Chondrocyte (in vitro differentiated cells): ENCODE results near the gene PCAT7. TPM values are rescaled to one million over a fixed set of nuclear protein-coding genes. Genes with fewer than 3 reads are reported as not detected.
"Not testable (repeated sequence)": the region's sequence is repeated elsewhere in the genome, so short reads cannot be mapped to it uniquely, and the experiment has no call there.

Experiments used
- DNase-seq: peaks from one replicate; pipeline ENCODE4 v3.0.0; 2021; ENCODE audit warnings: mixed read lengths, low spot score
- H3K27ac Mint-ChIP-seq: one replicate; pipeline ENCODE4 v1.8.0; 2021; ENCODE audit warnings: mild to moderate bottlenecking, moderate library complexity, mixed read lengths; ENCODE audit not compliant: unreplicated experiment
- H3K27me3 Mint-ChIP-seq: 2 replicates; pipeline ENCODE4 v1.8.0; 2021; ENCODE audit warnings: low read depth, mixed read lengths
- H3K36me3 Mint-ChIP-seq: 2 replicates; pipeline ENCODE4 v1.8.0; 2021; ENCODE audit warnings: low read depth, mixed read lengths
- H3K4me1 Mint-ChIP-seq: 2 replicates; pipeline ENCODE4 v1.8.0; 2021; ENCODE audit warnings: low read depth, mild to moderate bottlenecking, mixed read lengths
- H3K4me3 Mint-ChIP-seq: one replicate; pipeline ENCODE4 v1.8.0; 2021; ENCODE audit warnings: mild to moderate bottlenecking, moderate library complexity, mixed read lengths; ENCODE audit not compliant: unreplicated experiment
- H3K9me3 Mint-ChIP-seq: 2 replicates; pipeline ENCODE4 v1.8.0; 2021; ENCODE audit warnings: low read depth, mixed read lengths
- total RNA-seq: library from RNA; stranded (reverse); gene quantifications from 3 replicates; pipeline ENCODE4 v1.2.1, GENCODE V29; 2021
- TF ChIP-seq, protein P1 (sequence below): fragments of 200-600 bp; sonication (generic); IDR thresholded peaks from 2 replicates; pipeline ENCODE4 v1.5.0; 2021; ENCODE audit warnings: antibody characterized with exemption, mild to moderate bottlenecking, moderate library complexity

PCAT7 gene
- total RNA-seq, 1 donor from 2014 or later, result 8.1 TPM

DNA sequence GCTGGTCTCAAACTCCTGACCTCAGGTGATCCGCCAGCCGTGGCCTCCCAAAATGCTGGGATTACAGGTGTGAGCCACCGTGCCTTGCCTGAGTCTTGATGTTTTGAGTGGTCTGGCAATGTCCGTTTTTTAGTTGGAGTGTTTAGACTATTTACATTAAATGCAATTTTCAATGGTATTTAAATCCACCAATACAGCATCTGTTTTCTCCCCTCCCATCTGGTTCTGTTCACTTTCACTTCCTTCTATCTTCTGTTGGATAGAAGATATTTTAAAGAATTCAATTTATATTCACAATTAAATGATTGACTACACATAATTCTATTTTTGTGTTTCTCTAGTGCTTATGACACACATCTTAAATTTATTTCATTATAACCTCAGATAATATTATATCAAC lies 26.0 kb upstream of the PCAT7 start:
- no peak overlapping the region for H3K4me3 Mint-ChIP-seq
- TF ChIP-seq, protein P1, sequence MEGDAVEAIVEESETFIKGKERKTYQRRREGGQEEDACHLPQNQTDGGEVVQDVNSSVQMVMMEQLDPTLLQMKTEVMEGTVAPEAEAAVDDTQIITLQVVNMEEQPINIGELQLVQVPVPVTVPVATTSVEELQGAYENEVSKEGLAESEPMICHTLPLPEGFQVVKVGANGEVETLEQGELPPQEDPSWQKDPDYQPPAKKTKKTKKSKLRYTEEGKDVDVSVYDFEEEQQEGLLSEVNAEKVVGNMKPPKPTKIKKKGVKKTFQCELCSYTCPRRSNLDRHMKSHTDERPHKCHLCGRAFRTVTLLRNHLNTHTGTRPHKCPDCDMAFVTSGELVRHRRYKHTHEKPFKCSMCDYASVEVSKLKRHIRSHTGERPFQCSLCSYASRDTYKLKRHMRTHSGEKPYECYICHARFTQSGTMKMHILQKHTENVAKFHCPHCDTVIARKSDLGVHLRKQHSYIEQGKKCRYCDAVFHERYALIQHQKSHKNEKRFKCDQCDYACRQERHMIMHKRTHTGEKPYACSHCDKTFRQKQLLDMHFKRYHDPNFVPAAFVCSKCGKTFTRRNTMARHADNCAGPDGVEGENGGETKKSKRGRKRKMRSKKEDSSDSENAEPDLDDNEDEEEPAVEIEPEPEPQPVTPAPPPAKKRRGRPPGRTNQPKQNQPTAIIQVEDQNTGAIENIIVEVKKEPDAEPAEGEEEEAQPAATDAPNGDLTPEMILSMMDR, result no peak
- no peak for DNase-seq
- no peaks in the 10 kb centered on the region for H3K4me1 Mint-ChIP-seq
- no peak overlapping the region for H3K27ac Mint-ChIP-seq
- no peaks in the 10 kb centered on the region for H3K27me3 Mint-ChIP-seq
- no peaks in the 10 kb centered on the region for H3K9me3 Mint-ChIP-seq
- H3K36me3 Mint-ChIP-seq, result peaks cover 8% of the 10 kb centered on the region

DNA sequence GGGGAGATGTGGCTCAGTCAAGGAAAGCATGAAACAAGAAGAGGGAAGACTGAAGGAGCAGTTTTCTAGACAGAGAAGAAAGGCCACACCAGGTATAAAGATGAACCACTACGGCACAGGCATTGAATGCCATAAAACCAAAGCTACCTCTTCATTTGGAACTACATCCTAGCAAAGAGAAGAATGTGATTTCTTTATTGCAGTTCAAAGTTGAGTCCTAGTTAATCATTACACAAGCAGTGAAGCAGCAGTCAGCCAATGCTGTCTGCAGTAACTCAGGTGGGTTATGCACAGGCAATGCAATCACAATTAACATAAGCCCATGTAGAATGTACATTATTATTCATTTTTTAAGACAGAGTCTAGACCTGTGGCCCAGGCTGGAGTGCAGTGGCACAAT lies 21.7 kb upstream of the PCAT7 start:
- no peaks in the 10 kb centered on the region for H3K9me3 Mint-ChIP-seq

DNA sequence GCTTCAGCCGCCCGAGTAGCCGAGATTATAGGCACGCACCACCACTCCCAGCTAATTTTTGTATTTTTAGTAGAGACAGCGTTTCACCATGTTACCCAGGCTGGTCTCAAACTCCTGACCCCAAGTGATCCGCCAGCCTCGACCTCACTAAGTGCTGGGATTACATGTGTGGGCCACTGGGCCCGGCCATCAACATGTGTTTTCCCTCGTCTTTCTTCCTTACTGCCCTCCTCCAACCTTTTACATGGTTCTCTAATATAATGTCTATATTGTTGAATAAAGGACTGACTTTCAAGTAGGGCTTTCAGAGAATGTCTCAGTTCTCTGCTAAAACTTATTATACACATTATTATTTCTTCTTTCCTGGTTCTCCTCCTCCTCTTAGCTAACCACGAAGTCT lies 21.3 kb upstream of the PCAT7 start:
- Mint-ChIP-seq H3K27ac (no peak overlapping the region), H3K4me1 (peaks cover 8% of the 10 kb centered on the region), H3K9me3 (no peaks in the 10 kb centered on the region), H3K36me3 (peaks cover 4% of the 10 kb centered on the region), H3K27me3 (no peaks in the 10 kb centered on the region), H3K4me3 (no peak overlapping the region)
- no peak for DNase-seq
- TF ChIP-seq, protein P1, result no peak

More for the DNA sequence above, 21.7 kb upstream of the PCAT7 start:
- Mint-ChIP-seq H3K27ac (no peak overlapping the region), H3K27me3 (no peaks in the 10 kb centered on the region), H3K36me3 (peaks cover 4% of the 10 kb centered on the region), H3K4me3 (no peak overlapping the region), H3K4me1 (peaks cover 8% of the 10 kb centered on the region)
- TF ChIP-seq, protein P1, result no peak
- no peak for DNase-seq

GRCh38 chr9:94534901-94535300 lies 20.0 kb upstream of the PCAT7 start:
- H3K9me3 Mint-ChIP-seq, result no peaks in the 10 kb centered on the region
- DNase-seq, result no peak
- peaks cover 4% of the 10 kb centered on the region for H3K36me3 Mint-ChIP-seq
- no peak overlapping the region for H3K4me3 Mint-ChIP-seq
- H3K4me1 Mint-ChIP-seq, result peaks cover 8% of the 10 kb centered on the region
- H3K27ac Mint-ChIP-seq, result no peak overlapping the region
- TF ChIP-seq, protein P1, result no peak
- H3K27me3 Mint-ChIP-seq, result no peaks in the 10 kb centered on the region

- TF ChIP-seq, protein P1, result no peak
- no peak overlapping the region for H3K27ac Mint-ChIP-seq
- H3K9me3 Mint-ChIP-seq, result no peaks in the 10 kb centered on the region
Measured at GRCh38 chr9:94538908-94539307, 16.0 kb upstream of the PCAT7 start.

GRCh38 chr9:94544335-94544734 lies 10.5 kb upstream of the PCAT7 start:
- not testable (repeated sequence) for H3K4me1 Mint-ChIP-seq, H3K27ac Mint-ChIP-seq, H3K27me3 Mint-ChIP-seq, H3K9me3 Mint-ChIP-seq, DNase-seq, H3K4me3 Mint-ChIP-seq, H3K36me3 Mint-ChIP-seq

More at GRCh38 chr9:94538908-94539307, 16.0 kb upstream of the PCAT7 start:
- Mint-ChIP-seq H3K4me1 (peaks cover 8% of the 10 kb centered on the region), H3K36me3 (no peaks in the 10 kb centered on the region), H3K27me3 (no peaks in the 10 kb centered on the region), H3K4me3 (no peak overlapping the region)
- DNase-seq, result no peak
